C4-2B (cell line): ENCODE results near the gene PCDH9.

ENCODE experiments used
- CTCF ChIP-seq: fragments of 450-650 bp; conservative IDR thresholded peaks from 2 replicates; pipeline ENCODE4 v1.5.1; 2017; ENCODE audit warnings: mild to moderate bottlenecking
- ZFX ChIP-seq: fragments of 450-650 bp; IDR thresholded peaks from 2 replicates; pipeline ENCODE4 v1.6.1; 2017

- no peak for TF ChIP-seq CTCF
- no peak for TF ChIP-seq ZFX
Measured at GRCh38 chr13:66547685-66548084, 682.5 kb downstream of the PCDH9 start.
